ENCODE data around the gene SMIM5.

DNA sequence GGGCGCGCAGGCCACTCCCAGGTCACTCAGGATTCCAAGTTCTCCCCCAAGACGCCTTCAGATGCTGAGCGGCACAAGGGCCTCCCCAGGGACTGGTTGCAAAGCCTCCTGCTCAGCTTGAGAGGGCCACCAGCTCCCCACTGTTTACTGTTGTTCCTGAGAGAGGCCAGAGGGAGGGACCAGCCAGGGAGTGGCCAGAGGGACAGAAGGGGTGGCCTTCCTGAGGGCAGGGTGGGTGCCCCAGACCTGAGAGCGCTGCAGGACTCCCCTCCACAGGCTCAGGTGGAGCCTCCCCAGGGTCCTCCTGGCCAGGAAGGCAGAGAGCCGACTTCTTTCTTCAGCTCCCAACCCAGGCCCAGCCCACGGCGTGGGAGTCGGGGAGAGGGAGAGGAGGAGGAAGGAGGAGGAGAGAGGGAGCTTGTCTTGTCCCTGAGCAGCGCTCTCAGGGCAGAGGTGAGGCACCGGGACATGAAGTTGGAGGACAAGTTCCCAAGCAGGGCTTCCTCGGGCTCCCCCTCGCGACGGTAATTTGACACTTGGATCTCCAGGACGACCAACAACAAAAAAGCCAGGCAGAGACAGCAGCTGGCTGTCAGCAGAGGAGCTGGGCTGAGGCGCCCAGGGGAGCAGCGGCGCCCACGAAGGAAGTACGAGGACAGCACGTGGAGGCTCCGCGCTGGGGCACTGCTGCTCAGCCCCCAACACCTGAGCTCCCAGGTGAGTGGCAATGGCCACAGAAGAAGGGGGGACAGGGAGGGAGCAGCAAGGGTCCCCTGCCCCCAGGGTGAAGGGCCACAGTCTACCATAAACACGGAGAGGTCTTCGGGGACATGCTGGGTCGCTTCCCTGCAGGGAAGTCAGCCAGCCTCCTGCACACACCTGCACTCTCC lies 497 bp downstream of the SMIM5 start:
- TF ChIP-seq, protein P1, sequence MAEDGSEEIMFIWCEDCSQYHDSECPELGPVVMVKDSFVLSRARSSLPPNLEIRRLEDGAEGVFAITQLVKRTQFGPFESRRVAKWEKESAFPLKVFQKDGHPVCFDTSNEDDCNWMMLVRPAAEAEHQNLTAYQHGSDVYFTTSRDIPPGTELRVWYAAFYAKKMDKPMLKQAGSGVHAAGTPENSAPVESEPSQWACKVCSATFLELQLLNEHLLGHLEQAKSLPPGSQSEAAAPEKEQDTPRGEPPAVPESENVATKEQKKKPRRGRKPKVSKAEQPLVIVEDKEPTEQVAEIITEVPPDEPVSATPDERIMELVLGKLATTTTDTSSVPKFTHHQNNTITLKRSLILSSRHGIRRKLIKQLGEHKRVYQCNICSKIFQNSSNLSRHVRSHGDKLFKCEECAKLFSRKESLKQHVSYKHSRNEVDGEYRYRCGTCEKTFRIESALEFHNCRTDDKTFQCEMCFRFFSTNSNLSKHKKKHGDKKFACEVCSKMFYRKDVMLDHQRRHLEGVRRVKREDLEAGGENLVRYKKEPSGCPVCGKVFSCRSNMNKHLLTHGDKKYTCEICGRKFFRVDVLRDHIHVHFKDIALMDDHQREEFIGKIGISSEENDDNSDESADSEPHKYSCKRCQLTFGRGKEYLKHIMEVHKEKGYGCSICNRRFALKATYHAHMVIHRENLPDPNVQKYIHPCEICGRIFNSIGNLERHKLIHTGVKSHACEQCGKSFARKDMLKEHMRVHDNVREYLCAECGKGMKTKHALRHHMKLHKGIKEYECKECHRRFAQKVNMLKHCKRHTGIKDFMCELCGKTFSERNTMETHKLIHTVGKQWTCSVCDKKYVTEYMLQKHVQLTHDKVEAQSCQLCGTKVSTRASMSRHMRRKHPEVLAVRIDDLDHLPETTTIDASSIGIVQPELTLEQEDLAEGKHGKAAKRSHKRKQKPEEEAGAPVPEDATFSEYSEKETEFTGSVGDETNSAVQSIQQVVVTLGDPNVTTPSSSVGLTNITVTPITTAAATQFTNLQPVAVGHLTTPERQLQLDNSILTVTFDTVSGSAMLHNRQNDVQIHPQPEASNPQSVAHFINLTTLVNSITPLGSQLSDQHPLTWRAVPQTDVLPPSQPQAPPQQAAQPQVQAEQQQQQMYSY (CRISPR knock-in tag; IDR thresholded peaks at IDR 0.05) = no peak
- TF ChIP-seq, protein P2, sequence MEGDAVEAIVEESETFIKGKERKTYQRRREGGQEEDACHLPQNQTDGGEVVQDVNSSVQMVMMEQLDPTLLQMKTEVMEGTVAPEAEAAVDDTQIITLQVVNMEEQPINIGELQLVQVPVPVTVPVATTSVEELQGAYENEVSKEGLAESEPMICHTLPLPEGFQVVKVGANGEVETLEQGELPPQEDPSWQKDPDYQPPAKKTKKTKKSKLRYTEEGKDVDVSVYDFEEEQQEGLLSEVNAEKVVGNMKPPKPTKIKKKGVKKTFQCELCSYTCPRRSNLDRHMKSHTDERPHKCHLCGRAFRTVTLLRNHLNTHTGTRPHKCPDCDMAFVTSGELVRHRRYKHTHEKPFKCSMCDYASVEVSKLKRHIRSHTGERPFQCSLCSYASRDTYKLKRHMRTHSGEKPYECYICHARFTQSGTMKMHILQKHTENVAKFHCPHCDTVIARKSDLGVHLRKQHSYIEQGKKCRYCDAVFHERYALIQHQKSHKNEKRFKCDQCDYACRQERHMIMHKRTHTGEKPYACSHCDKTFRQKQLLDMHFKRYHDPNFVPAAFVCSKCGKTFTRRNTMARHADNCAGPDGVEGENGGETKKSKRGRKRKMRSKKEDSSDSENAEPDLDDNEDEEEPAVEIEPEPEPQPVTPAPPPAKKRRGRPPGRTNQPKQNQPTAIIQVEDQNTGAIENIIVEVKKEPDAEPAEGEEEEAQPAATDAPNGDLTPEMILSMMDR (CRISPR knock-in tag; IDR thresholded peaks at IDR 0.05) = peak; percentile 93
- no peak for TF ChIP-seq GFI1 (CRISPR knock-in tag; IDR thresholded peaks at IDR 0.05; ENCODE audit: borderline replicate concordance)
- TF ChIP-seq CREB1 (IDR thresholded peaks at IDR 0.05) = no peak
- no peak for TF ChIP-seq CREB1 (CRISPR knock-in tag; IDR thresholded peaks at IDR 0.05)
- TF ChIP-seq FOXM1 (CRISPR knock-in tag; IDR thresholded peaks at IDR 0.05) = no peak
- TF ChIP-seq MEIS1 (CRISPR knock-in tag; IDR thresholded peaks at IDR 0.05; ENCODE audit: borderline replicate concordance) = no peak; the same call in 1 of the 2 replicates
- no peak for TF ChIP-seq SRF (IDR thresholded peaks at IDR 0.05; ENCODE audit: low read depth, low read length)
- TF ChIP-seq RBM22 (optimal IDR thresholded peaks at IDR 0.05; ENCODE audit: low read length) = no peak
- TF ChIP-seq NFKB2 (CRISPR knock-in tag; IDR thresholded peaks at IDR 0.05; ENCODE audit: borderline replicate concordance) = 0 out of 2 replicates have a peak, but pooled peaks have one; percentile 22
- peak; percentile 48 for TF ChIP-seq SMC3 (IDR thresholded peaks at IDR 0.05; ENCODE audit: low read length)
- peak; percentile 19 for TF ChIP-seq YY1 (IDR thresholded peaks at IDR 0.05; ENCODE audit: insufficient read depth, insufficient replicate concordance, low read depth, low read length)

Data from HepG2 (cell line).